NCI-H748 (cell line): ENCODE data around the gene FNDC11.

Experiments used
- DNase-seq: peaks from one replicate; lab custom pipeline; 2025; ENCODE audit not compliant: unreplicated experiment; lab: John Stamatoyannopoulos, UW

The FNDC11 gene

DNA sequence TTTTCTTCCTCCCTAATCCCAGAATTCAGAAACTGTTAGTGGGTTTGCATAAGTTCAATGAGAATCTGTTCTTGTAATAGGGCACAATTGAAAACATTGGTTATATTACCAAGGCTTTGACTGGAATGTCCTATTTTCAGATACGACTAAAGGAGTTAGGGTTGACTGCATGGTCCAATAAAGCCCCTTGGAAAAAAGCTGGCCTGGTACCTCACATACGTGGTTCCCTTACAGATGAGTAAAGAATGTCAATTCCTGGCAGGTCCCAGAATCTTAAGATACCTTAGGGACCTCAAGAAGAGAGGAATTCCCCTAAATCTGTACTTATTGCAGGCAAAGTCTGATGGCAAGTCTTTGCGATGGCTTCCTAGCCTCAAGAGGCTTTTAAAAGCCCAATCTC, 28.8 kb upstream of the FNDC11 start:
- DNase-seq: no peak

DNA sequence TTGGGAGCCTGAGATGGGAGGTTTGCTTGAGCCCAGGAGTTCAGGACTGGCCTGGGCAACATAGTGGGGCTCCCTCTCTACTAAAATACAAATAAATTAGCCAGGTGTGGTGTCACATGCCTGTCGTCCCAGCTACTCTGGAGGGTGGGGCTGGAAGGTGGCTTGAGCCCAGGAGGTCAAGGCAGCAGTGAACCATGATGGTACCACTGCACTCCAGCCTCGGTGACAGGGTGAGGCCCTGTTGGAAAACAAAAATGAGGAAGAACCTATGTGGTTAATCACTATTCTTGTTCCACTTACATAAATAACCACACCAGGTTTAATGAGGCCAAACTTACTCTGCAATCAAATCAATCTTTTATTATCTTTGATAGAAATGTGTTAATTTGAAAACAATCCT, 28.0 kb upstream of the FNDC11 start:
- DNase-seq: peak; percentile 14

DNA sequence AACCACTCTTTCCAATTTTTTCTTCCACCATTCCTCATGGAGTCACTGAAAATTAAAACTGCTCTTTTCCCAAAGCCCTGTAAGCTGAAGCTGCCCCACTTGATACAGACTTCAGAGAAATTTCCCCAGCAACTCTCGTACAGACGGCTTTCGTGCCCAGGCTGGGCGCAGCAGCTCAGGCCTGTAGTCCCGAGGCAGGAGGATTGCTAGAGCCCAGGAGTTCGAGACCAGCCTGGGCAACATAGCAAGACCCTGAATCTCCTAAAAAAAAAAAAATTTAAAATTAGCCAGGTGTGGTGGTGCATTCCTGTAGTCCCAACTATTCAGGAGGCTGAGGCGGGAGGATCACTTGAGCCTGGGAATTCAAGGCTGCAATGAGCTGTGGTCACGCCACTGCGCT, 26.8 kb upstream of the FNDC11 start:
- DNase-seq: no peak

DNA sequence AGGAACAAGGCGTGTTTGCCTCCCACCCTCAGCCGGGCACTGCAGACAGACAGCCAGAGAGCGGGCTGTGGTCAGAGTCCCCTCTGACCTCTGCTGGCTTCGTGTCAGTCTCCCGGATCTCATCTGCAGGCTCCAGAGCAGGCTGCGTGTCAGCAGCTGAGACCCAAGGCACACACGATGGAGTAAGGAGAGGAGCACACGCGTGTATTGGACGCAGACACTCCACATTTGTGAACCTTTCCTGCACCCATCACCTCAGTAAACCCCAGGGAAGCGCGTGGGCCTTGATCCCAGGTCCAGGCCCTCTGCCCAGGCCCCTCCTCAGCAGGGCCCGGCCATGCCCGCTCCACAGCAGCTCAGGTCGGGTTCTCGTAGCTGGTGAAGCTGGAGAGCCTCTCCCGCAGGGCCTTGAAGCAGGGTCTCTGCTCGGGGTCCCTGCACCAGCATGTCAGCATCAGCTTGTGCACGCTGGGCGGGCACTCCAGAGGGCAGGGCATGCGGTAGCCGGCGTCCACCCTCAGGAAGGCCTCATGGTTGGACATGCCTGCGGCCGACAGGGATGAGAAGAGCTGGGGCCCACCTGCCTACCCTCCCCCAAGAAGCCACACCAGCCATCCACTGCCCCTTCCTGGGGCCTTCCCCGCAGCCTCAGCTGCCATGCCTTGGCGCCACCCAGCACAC, 24.6 kb upstream of the FNDC11 start:
- DNase-seq: no peak

DNA sequence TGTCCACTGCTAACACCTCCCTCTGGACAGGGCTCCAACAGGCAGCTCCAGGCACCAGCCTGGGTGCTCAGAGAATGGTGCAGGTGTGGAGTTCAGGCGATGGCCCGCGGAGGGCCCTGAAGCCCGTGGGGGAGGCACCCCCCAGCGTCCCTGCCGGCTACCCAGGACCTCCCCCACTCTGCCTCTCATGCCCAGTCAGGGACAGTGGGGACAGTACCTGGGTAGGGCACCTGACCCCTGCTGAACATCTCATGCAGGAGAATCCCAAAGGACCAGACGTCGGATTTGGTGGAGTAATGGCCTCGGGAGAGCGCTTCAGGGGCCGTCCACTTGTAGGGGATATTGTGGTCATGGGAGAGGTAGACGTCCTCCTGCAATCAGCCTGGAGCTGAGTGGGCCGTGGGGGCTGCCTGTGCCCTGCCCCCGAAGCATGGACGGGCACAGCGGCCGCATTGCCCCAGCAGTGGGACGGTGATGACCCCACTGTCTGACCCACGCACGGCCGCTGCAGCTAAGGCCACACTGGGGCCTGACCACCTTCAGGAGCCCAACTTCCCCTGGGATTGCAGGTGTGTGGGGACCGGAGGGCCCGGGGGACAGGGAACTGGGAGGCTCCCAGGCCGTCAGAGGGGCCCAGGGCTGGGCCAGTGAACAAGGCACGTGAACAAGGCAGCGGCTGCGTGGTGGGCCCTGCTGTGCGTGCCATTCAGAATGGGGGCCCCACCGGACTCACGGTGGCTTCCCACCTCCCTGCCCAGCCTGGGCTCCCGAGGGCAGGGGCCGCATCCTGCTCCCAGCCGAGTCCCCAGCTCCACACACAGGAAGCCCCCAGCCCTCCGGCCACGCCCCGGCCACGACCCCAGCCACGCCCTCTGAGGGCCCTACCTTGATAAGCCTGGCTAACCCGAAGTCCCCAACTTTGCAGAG, 23.8 kb upstream of the FNDC11 start:
- DNase-seq: no peak

DNA sequence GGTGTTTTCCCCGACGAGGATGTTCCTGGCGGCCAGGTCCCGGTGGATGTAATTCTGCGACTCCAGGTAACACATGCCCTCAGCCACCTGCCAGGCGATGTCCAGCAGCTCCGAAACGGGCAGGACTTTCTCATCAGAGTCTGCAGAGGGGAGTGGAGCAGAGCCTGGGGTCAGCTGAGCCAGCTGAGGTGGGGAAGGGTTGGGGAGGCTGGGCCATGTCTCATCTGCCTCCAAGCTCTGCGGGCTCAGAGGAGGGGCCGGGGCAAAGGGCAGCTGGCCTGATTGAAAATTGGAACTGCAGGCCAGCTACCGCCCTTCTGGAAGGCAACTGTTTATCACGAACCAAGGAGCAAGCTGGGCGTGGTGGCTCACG, 23.2 kb upstream of the FNDC11 start:
- no peak for DNase-seq

DNA sequence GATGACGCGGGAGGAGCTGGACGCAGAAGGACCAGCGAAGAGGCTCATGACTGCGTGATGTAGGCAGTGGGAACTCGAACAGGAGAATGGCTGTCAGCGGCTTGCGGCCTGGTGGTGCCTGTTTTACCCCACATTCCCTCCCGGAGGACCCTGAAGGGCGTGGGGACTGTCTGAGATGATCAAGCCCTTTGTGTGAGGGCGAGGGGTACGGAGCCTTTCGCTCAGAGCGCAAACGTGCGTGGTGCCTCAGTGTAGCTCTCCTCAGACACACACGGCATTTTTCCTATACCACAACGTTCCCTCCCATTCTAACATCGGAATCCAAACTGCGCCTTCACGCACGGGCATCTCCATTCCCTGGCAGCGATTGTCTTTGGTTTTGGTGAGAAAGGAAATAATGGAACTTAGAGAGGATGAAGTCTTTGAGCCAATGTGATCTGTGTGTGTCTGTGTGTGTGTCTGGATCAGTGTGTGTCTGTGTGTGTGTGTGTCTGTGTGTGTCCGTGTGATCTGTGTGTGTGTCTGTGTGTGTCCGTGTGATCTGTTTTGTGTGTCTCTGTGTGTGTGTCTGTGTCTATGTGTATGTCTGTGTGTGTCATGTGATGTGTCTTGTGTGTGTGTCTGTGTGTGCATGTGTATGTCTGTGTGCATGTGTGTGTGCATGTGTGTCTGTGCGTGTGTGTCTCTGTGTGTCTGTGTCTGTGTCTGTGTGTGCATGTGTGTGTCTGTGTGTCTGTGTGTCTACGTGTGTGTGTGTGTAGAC, 22.1 kb upstream of the FNDC11 start:
- no peak for DNase-seq

DNA sequence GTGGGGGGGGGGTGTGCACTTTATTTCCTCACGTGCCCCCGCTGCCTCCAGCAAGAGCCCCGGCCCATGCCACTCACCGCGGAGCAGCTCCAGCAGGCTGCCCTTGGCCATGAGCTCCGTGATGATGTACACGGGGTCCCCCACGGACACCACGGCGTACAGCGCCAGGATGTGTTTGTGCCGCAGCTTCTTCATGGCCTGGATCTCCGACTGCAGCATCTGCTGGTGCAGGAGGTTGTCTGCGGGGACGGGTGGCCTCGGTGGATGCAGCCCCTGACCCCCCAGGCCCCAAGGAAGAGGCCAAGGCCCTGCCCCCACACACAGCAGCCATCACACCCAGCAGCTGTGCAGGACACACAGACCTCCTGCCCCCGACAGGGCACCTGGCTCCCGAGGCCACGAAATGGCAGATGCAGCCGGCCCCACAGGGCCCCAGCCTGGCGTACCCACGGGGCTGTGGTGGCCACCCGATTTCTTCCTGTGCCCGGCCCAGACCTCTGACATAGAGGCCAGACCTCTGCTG, 21.4 kb upstream of the FNDC11 start:
- no peak for DNase-seq

DNA sequence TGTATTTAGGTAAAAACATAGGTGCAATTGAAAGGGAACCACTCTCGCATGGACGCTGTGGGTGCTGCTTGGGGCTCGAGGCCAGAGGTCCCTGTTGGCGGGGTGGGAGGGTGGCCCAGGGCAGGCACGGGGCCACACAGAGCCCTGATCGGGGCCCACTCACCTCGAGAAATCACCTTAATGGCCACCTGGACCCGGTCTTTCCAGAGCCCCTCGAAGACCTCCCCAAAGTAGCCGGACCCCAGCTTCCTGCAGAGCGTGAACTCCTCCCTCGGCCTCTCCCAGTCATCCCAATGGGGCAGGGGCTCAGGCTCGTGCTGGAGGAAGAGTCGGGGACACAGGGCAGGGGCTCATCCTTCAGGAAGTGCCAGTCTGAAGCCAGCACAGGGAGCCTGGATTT, 20.6 kb upstream of the FNDC11 start:
- no peak for DNase-seq

DNA sequence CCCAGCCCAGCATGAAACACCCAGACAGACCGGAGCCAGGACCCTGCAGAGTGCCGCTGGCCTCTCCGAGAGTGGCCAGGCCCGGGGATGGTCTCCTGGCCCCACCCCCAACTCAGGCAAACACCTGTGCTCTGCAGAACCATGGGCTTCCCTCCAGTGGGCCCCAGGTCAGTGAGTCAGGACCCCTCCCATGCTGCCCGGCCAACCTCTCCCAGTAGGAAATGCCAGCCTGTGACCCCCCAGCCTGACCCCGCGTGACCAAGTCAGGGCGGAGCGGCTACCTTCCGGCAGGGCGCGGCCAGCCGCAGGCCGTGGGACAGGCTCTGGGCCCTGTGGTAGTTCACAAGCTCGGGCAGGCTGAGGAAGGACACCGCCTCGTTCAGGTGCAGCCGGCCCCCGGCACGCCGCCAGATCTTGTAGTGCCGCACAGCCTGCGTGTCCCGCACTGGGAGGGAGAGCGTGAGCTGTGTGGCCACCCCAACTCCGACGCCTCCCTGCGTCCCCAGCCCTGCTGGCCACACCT, 20.0 kb upstream of the FNDC11 start:
- DNase-seq: no peak

DNA sequence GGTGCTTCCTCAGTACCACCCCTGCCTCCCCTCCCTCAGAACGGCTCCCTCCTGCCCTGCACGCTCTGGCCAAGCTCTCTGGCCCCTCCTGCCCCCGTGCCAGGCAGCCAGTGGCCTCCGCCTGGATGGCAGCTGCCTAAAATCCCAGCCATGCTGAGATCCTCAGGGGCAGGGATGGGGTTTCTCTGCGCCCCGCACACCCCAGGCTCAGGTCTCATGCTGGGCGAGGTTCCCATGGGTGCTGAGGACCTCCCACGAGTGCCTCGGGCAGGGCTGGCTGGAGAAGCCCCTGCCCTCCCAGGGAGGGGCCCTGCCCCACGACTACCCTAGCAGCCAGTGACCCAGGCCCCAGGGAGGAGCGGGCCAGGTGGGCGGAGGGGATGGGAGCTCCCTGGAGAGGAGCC, 19.5 kb upstream of the FNDC11 start:
- no peak for DNase-seq

DNA sequence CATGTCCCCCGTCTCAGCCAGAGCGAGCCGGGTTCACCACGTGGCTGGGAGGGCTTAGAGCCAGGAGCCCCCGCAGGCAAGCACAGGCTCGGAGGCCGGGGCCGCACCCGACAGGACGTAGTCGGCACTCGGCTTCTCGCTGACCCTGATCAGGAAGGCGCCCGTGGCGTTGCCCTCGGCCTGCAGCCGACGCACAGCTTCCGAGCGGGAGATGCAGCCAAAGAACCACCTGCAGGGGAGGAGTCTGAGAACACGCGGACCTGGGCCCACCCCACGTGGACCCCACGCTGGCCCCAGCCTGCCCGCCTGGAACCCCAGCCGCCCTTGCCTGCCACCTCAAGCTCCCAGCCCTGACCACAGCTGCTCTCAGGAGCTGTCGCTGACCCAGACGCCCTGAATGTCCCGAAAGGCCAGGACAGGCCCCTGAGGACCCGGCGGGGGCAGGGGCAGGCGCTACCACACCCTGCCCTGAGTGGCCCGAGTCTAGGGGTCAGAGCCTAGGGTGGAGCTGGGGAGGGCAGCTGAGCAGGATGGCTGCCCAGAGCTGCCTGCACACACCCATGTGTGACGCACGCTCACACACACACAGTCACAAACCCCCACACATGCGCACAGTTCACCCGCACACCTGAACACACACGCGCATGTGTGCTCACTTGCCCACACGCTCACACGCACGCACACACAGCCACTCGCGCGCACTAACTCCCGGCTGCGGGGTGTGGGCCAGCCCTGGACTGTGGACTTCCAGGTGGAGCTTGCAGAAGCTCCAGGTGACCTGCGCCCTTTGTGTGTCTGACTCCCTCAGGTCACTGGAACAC, 18.9 kb upstream of the FNDC11 start:
- DNase-seq: no peak

DNA sequence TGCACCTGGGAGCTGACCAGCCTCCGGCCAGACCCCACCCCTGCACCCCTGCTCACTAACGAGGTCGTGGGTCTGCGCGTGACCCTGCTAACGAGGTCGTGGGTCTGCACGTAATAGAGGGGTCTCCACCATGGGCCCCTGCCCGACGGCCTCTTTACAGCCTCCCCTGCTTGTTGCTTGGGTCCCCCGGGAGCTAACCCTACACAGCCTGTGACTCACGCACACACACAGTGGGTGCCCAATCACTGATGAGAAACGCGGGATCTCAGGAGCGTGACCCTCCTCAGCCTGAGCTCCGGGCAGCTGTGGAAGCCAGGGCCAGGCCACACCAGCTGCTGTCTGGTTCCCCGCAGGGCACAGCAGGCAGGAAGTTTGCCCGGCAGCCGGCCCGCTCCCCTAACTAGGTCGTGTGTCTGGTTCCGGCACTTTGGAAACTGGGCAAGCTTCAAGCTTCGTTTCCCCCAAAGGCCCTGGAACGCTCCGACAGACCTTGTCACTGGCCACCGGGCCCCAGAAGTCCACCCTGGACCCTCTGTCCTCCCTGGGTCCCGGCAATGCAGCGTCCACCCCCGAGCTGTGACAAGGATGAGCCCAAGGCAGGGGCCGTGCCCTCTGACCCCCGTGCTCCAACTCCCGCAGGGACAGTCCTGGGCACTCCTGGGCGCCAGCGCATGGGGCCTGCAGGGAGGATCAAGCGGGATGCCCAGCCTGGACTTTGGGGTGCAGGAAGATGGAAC, 17.6 kb upstream of the FNDC11 start:
- no peak for DNase-seq

DNA sequence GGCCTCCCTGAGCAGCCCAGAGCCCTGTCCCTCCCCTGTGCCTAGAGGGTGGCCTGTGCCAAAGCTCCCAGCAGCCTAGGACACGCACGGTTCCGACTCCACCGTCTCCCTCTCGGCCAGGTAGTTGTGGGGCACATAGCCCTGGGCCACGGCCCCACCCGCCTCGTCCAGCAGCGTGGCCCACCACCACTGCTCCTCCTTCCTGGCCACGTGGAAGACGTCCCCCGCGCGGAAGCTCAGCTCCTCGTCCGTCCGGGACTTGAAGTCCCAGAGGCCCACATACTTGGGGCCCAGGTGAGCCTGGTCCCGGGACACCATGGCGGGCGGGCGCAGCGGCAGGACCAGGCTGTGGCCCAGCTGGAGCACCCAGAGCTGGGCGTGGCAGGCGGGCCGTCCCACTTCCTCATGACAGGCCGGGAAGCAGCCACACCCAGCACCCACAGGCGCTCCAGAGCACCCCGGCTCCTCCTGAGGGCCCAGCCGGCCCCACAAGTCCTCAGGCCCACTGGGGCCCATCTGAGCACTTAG, 16.9 kb upstream of the FNDC11 start, which contains the start of gene PTK6:
PTK6 (minus strand) TSS at position 380 of the 528 bp plus-strand sequence; CDS start at position 318, 62 bp downstream.
- no peak for DNase-seq

DNA sequence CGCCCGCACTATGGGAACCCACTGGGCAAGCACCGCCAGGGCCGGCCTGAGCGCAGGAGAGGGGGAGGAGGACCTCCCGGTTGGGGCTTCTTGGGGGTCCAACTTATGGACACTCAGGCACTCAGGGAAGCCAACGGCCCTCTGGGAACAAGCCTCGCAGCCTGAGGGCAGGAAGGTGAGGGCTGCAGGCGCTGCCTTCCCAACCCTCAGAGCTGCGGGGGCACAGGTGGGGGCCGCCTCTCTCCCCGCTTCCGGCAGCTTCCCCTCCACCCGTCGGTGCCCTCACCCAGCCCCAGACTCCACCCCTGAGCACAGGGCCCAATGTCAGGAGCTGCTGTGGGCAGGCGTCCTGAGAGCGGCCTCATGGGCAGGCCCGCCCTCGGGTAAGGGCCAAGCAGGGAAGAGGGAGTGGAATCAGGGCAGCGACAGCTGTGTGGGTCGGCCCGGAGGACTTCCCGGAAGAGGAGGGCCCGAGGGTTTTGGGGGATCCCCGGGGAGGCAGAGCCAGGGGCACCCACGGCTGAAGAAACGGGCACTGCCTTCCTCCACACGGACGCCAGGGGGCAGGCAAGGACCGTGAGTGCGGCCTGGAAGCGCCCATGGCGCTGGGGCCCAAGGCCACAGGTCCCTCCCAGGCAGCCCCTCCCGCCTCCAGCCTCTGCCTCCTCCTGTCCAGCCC, 16.3 kb upstream of the FNDC11 start:
- peak; percentile 73 for DNase-seq

DNA sequence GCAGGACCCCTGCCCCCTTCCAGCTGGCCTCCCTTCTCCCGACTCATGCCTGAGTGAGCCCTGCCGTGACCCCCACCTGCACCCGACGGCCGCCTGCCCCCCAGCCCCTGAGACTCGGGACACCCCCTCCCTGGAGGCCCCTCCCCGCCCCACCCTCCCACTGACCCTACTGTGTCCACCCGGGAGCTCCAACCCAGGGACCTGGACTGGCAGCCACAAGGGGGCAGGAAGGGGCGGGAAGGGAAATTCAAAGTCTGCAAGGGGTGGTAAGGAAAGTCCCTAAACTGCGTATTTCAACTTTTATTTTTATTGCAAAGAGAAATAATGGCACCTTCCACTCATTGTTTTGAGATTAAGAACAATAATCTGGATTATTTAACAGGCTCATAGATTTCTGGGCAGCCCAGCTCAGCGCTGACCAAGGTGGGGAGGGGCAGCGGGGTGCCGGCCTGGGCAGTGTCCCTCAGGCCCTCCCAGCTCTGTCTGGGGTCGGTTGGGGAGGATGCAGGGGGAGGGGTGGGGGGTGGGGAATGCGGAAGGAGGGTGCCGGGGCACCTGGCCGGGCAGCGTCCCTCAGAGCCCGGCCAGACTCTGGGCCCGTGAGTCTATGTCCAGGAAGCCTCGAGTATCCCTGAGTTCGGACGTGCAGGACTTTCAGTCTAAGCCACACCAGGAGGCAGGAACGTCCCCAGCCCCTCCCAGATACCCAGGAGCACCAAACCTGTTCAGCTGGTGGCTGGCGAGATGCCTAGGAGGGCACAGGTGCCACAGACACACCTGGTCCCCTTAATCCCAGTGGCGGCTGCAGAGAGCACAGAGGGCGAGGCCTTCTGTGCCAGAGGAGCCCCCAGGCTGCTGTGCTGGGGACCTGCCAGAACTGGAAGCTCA, 15.5 kb upstream of the FNDC11 start:
- DNase-seq: peak; percentile 58

DNA sequence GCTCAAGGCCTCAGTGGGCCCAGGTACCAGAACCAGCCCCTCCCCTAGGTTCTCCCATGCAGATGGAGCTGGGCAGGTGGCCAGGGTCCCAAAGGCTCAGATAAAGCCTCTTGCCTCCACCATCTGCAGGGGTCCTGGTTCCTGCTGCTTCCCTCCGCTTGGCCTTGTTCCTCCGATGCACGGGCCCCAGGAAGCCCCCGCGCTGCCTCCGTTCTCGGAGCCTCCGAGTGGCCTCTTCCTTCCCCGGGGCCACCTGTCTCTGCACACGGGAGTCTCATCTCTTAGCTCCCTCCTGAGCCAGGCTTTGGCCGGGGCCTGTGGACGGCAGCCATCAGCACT, 14.9 kb upstream of the FNDC11 start:
- DNase-seq: no peak
